ENCODE measurements around the gene CTU2. TPM values are rescaled to one million over a fixed set of nuclear protein-coding genes. Genes with fewer than 3 reads are reported as not detected.
A peak's percentile ranks its signal among the peaks of the same experiment; 100 is the strongest.

CTU2 gene
- total and polyA plus RNA-seq, 2 of the 8 experiments (the other 6 are each of a cell fraction or from before 2014, with no cell fraction given) = 32.7 to 42.9 TPM

- TF ChIP-seq TAF7 (optimal IDR thresholded peaks at IDR 0.05; ENCODE audit: borderline replicate concordance, low read depth, low read length) = no peak
- peak in 1 of 2 experiments; percentile 1; a peak in 2 of 4 replicates for TF ChIP-seq RAD21 (IDR thresholded peaks at IDR 0.05 in 1 of 2, conservative IDR thresholded peaks at IDR 0.05 in 1 of 2; ENCODE audit: low read depth in 2 of 2, low read length in 2 of 2)
- TF ChIP-seq SUZ12 (IDR thresholded peaks at IDR 0.05; ENCODE audit: low read length) = no peak
- TF ChIP-seq CHD2 (IDR thresholded peaks at IDR 0.05; ENCODE audit: low read length) = no peak
- no peak for TF ChIP-seq EGR1 (IDR thresholded peaks at IDR 0.05; ENCODE audit: borderline replicate concordance, low read depth, low read length)
- TF ChIP-seq TBP (IDR thresholded peaks at IDR 0.05; ENCODE audit: low read depth, low read length) = no peak
- TF ChIP-seq USF2 (IDR thresholded peaks at IDR 0.05; ENCODE audit: low read length) = no peak
- TF ChIP-seq CREB1 (IDR thresholded peaks at IDR 0.05) = no peak
- TF ChIP-seq JUN (IDR thresholded peaks at IDR 0.05; ENCODE audit: low read depth, low read length) = no peak
- no peak for TF ChIP-seq RNF2 (IDR thresholded peaks at IDR 0.05; ENCODE audit: borderline replicate concordance, low read depth, low read length, missing control alignments, poor library complexity, severe bottlenecking)
- TF ChIP-seq POLR2AphosphoS5 (IDR thresholded peaks at IDR 0.05; ENCODE audit: low read depth, low read length) = no peak
- TF ChIP-seq BRCA1 (IDR thresholded peaks at IDR 0.05; ENCODE audit: low read depth, low read length) = no peak
- TF ChIP-seq POU5F1 (IDR thresholded peaks at IDR 0.05; ENCODE audit: low read depth, low read length) = no peak
- TF ChIP-seq SRF (IDR thresholded peaks at IDR 0.05; ENCODE audit: low read depth, low read length) = no peak
- no peak for TF ChIP-seq RFX5 (IDR thresholded peaks at IDR 0.05; ENCODE audit: borderline replicate concordance, low read depth, low read length)
- no peak for TF ChIP-seq TEAD4 (IDR thresholded peaks at IDR 0.05; ENCODE audit: low read depth, low read length)
- no peak for TF ChIP-seq POLR2A (IDR thresholded peaks at IDR 0.05; ENCODE audit: control extremely low read depth in 1 of 2, low read depth in 2 of 2, low read length in 2 of 2)
- no peak for TF ChIP-seq SP1 (IDR thresholded peaks at IDR 0.05; ENCODE audit: low read depth, low read length)
- no peak for TF ChIP-seq JUND (IDR thresholded peaks at IDR 0.05; ENCODE audit: low read length)
- peak; percentile 19 for TF ChIP-seq EZH2 (IDR thresholded peaks at IDR 0.05; ENCODE audit: low read depth, low read length, severe bottlenecking)
- no peak for TF ChIP-seq RXRA (IDR thresholded peaks at IDR 0.05; ENCODE audit: insufficient read depth, low read depth, low read length)
- TF ChIP-seq, protein P1, sequence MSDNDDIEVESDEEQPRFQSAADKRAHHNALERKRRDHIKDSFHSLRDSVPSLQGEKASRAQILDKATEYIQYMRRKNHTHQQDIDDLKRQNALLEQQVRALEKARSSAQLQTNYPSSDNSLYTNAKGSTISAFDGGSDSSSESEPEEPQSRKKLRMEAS (IDR thresholded peaks at IDR 0.05) = peak; percentile 26; the same call in 1 of the 2 replicates
- TF ChIP-seq SP2 (IDR thresholded peaks at IDR 0.05; ENCODE audit: low read length) = no peak
These were observed 20.9 kb upstream of the CTU2 start (continued) for GRCh38 chr16:88685156-88686061.

Measured in H1 (cell line).